K562 (cell line): ENCODE measurements around the gene PRSS1.

Source experiments
- EGR1 ChIP-seq: fragments of 450-650 bp; conservative IDR thresholded peaks from 2 replicates; pipeline ENCODE4 v1.6.1; 2017; ENCODE audit warnings: mild to moderate bottlenecking
- HNRNPUL1 ChIP-seq: fragments of 200-400 bp; formaldehyde crosslinking; IDR thresholded peaks from 2 replicates; pipeline ENCODE4 v1.6.1; 2017; ENCODE audit warnings: low read length
- JUNB ChIP-seq: fragments of 450-650 bp; formaldehyde crosslinking; conservative IDR thresholded peaks from 2 replicates; pipeline ENCODE4 v1.4.0; 2020; ENCODE audit warnings: mild to moderate bottlenecking
- JUND ChIP-seq, 2 experiments: IDR thresholded peaks; 2 replicates in 1 of 2; 3 replicates in 1 of 2; pipeline ENCODE4 v1.6.1; 2011; ENCODE audit warnings: borderline replicate concordance in 2 of 2, low read depth in 2 of 2, low read length in 2 of 2, improper control_type of control experiment in 1 of 2, missing biosample characterization in 1 of 2, missing genetic modification characterization in 1 of 2, missing genetic modification reagents in 1 of 2
- NFE2 ChIP-seq: IDR thresholded peaks from 2 replicates; pipeline ENCODE4 v1.6.1; 2014; ENCODE audit warnings: antibody characterized with exemption, low read depth
- POLR2AphosphoS5 ChIP-seq: IDR thresholded peaks from 2 replicates; pipeline ENCODE4 v1.6.1; 2011; ENCODE audit warnings: mild to moderate bottlenecking, low read depth, low read length, moderate library complexity; ENCODE audit not compliant: control insufficient read depth, insufficient read depth
- TF ChIP-seq, protein P1 (sequence below): sonication (generic); formaldehyde crosslinking; IDR thresholded peaks from 2 replicates; pipeline ENCODE4 v1.9.0; 2022; ENCODE audit warnings: mild to moderate bottlenecking, missing genetic modification reagents
- TF ChIP-seq, protein P2 (sequence below), 3 experiments: IDR thresholded peaks in 2 of 3; conservative IDR thresholded peaks in 1 of 3; 2 replicates each; pipeline ENCODE4 v1.5.1; 2011 to 2012; ENCODE audit warnings: low read length in 3 of 3, mild to moderate bottlenecking in 3 of 3, control low read depth in 2 of 3, improper control_type of control experiment in 1 of 3, inconsistent platforms in 1 of 3, low read depth in 1 of 3, mixed read lengths in 1 of 3, moderate library complexity in 1 of 3; ENCODE audit not compliant: insufficient read depth in 2 of 3

DNA sequence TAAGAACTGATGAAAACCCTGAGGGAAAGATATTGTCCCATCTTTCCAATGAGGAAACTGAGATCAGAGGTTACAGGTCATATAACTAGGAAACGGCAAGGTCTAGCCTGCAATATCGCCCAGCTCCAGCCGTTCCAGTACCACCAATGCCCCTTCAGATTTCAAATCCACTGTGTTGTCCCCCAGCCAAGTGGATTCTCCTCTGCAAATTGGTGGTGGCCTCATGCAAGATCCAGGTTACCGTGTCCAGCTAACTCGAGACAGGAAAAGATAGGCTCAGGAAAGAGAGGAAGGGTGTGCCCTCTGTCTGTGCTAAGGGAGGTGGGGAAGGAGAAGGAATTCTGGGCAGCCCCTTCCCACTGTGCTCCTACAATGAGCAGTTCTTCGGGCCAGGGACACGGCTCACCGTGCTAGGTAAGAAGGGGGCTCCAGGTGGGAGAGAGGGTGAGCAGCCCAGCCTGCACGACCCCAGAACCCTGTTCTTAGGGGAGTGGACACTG, 46.8 kb downstream of the PRSS1 start:
- TF ChIP-seq, protein P1, sequence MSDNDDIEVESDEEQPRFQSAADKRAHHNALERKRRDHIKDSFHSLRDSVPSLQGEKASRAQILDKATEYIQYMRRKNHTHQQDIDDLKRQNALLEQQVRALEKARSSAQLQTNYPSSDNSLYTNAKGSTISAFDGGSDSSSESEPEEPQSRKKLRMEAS (CRISPR knock-in tag) = no peak
- TF ChIP-seq HNRNPUL1 (no peak), JUND (IDR thresholded peaks at IDR 0.05; ENCODE audit: borderline replicate concordance, low read depth, low read length) (no peak), JUND (tag; IDR thresholded peaks at IDR 0.05; ENCODE audit: borderline replicate concordance, low read depth, low read length) (no peak), POLR2AphosphoS5 (no peak), JUNB (CRISPR knock-in tag) (no peak), NFE2 (no peak), EGR1 (no peak)
- TF ChIP-seq, protein P2, sequence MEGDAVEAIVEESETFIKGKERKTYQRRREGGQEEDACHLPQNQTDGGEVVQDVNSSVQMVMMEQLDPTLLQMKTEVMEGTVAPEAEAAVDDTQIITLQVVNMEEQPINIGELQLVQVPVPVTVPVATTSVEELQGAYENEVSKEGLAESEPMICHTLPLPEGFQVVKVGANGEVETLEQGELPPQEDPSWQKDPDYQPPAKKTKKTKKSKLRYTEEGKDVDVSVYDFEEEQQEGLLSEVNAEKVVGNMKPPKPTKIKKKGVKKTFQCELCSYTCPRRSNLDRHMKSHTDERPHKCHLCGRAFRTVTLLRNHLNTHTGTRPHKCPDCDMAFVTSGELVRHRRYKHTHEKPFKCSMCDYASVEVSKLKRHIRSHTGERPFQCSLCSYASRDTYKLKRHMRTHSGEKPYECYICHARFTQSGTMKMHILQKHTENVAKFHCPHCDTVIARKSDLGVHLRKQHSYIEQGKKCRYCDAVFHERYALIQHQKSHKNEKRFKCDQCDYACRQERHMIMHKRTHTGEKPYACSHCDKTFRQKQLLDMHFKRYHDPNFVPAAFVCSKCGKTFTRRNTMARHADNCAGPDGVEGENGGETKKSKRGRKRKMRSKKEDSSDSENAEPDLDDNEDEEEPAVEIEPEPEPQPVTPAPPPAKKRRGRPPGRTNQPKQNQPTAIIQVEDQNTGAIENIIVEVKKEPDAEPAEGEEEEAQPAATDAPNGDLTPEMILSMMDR (IDR thresholded peaks at IDR 0.05 in 2 of 3, conservative IDR thresholded peaks at IDR 0.05 in 1 of 3; ENCODE audit: insufficient read depth in 2 of 3, low read depth in 1 of 3, low read length in 3 of 3) = no peak
